Measurements from ENCODE around the gene RNF130.

Gene RNF130

GRCh38 chr5:180003127-180003526, 68.4 kb downstream of the RNF130 start:
- no peaks in the 10 kb centered on the region for H3K79me2 ChIP-seq (ENCODE audit: insufficient read depth, low read length)
- no peaks in the 10 kb centered on the region for H3K9me2 ChIP-seq (ENCODE audit: low read depth, low read length)
- no peak overlapping the region for H3K4me2 ChIP-seq (ENCODE audit: low read length)
- no peaks in the 10 kb centered on the region for H3K9me3 ChIP-seq (ENCODE audit: low read length)
- H3K27ac ChIP-seq (ENCODE audit: low read depth, low read length, poor library complexity, severe bottlenecking): no peak overlapping the region
- TF ChIP-seq EZH2 (IDR thresholded peaks at IDR 0.05; ENCODE audit: borderline replicate concordance, low read length): no peak
- TF ChIP-seq CTCF (IDR thresholded peaks at IDR 0.05; ENCODE audit: low read length): no peak
- no peaks in the 10 kb centered on the region for H3K36me3 ChIP-seq (ENCODE audit: insufficient read depth, low read length)
- H4K20me1 ChIP-seq (ENCODE audit: insufficient read depth, low read length): no peaks in the 10 kb centered on the region
- no peak overlapping the region for H3K4me3 ChIP-seq (ENCODE audit: low read depth, low read length, poor library complexity, severe bottlenecking)
- H3F3A ChIP-seq (ENCODE audit: insufficient read depth, low read length): no peaks in the 10 kb centered on the region
- H3K27me3 ChIP-seq (ENCODE audit: insufficient read depth, low read length): peaks cover 3% of the 10 kb centered on the region; the same call in 1 of the 2 replicates
- H3K4me1 ChIP-seq (ENCODE audit: insufficient read depth, low read length, severe bottlenecking): no peaks in the 10 kb centered on the region
- no peak overlapping the region for H3K9ac ChIP-seq (ENCODE audit: low read length)
- H2AFZ ChIP-seq (ENCODE audit: low read length): no peak overlapping the region

DNA sequence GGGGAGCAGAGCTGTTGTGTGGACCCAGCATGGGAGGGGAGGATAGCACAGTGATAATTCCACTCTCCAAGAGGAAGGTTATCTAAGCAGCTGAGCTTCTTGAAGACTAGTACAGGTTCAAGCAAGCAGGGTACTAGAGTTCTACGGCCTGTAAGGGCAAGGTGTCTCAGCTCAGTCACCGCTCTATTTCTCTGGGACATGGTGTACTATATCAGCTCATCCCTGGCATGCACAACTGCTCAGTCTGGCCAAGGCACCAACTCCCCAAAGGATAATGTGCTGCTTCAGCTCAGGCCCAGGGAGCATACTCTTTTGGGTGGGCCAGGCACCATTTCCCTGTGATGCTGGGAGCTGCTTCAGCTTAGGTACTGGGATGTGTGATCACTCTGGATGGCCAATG, 69.8 kb downstream of the RNF130 start:
- Histone ChIP-seq H3K4me2 (ENCODE audit: low read length) (no peak overlapping the region), H3K4me1 (ENCODE audit: insufficient read depth, low read length, severe bottlenecking) (no peaks in the 10 kb centered on the region), H2AFZ (ENCODE audit: low read length) (no peak overlapping the region), H3K79me2 (ENCODE audit: insufficient read depth, low read length) (no peaks in the 10 kb centered on the region), H3K36me3 (ENCODE audit: insufficient read depth, low read length) (no peaks in the 10 kb centered on the region), H4K20me1 (ENCODE audit: insufficient read depth, low read length) (no peaks in the 10 kb centered on the region), H3F3A (ENCODE audit: insufficient read depth, low read length) (no peaks in the 10 kb centered on the region), H3K4me3 (ENCODE audit: low read depth, low read length, poor library complexity, severe bottlenecking) (no peak overlapping the region), H3K9me2 (ENCODE audit: low read depth, low read length) (no peaks in the 10 kb centered on the region), H3K9me3 (ENCODE audit: low read length) (no peaks in the 10 kb centered on the region), H3K27me3 (ENCODE audit: insufficient read depth, low read length) (peaks cover 6% of the 10 kb centered on the region; the same call in 1 of the 2 replicates), H3K9ac (ENCODE audit: low read length) (no peak overlapping the region), H3K27ac (ENCODE audit: low read depth, low read length, poor library complexity, severe bottlenecking) (no peak overlapping the region)
- no peak for TF ChIP-seq EZH2 (IDR thresholded peaks at IDR 0.05; ENCODE audit: borderline replicate concordance, low read length)
- TF ChIP-seq CTCF (IDR thresholded peaks at IDR 0.05; ENCODE audit: low read length): no peak

- TF ChIP-seq EZH2 (IDR thresholded peaks at IDR 0.05; ENCODE audit: borderline replicate concordance, low read length) (no peak), CTCF (IDR thresholded peaks at IDR 0.05; ENCODE audit: low read length) (no peak)
- H3K9me3 ChIP-seq (ENCODE audit: low read length): peaks cover 3% of the 10 kb centered on the region; the same call in 1 of the 2 replicates
- no peak overlapping the region for H3K4me2 ChIP-seq (ENCODE audit: low read length)
- no peaks in the 10 kb centered on the region for H3K79me2 ChIP-seq (ENCODE audit: insufficient read depth, low read length)
- H3K27me3 ChIP-seq (ENCODE audit: insufficient read depth, low read length): peaks cover 6% of the 10 kb centered on the region; the same call in 1 of the 2 replicates
- H3K9me2 ChIP-seq (ENCODE audit: low read depth, low read length): no peaks in the 10 kb centered on the region
- no peak overlapping the region for H3K9ac ChIP-seq (ENCODE audit: low read length)
- no peaks in the 10 kb centered on the region for H4K20me1 ChIP-seq (ENCODE audit: insufficient read depth, low read length)
- H3K4me3 ChIP-seq (ENCODE audit: low read depth, low read length, poor library complexity, severe bottlenecking): no peak overlapping the region
- no peaks in the 10 kb centered on the region for H3K4me1 ChIP-seq (ENCODE audit: insufficient read depth, low read length, severe bottlenecking)
- H3K36me3 ChIP-seq (ENCODE audit: insufficient read depth, low read length): no peaks in the 10 kb centered on the region
- no peaks in the 10 kb centered on the region for H3F3A ChIP-seq (ENCODE audit: insufficient read depth, low read length)
- H3K27ac ChIP-seq (ENCODE audit: low read depth, low read length, poor library complexity, severe bottlenecking): no peak overlapping the region
- H2AFZ ChIP-seq (ENCODE audit: low read length): no peak overlapping the region
Measured at GRCh38 chr5:180001136-180001535, 70.4 kb downstream of the RNF130 start.

All from OCI-LY1 (cell line).